Stomach (tissue), 9 donors: ENCODE data around the gene CAMK2A. TPM values are rescaled to one million over a fixed set of nuclear protein-coding genes. Genes with fewer than 3 reads are reported as not detected.

ENCODE experiments used
- DNase-seq, 2 donors: peaks; one replicate each; pipeline versions ENCODE4 v3.0.0 to v3.0.0-alpha.2; 2013 to 2019
- H3K27ac ChIP-seq, 5 donors: fragments of 200-600 bp in 4 of 5; sonication (generic) in 4 of 5; one replicate each; pipeline ENCODE4 v1.5.1; 2013 to 2019; ENCODE audit warnings: mild to moderate bottlenecking in 1 of 5, moderate library complexity in 1 of 5
- H3K27me3 ChIP-seq, 3 donors: fragments of 200-600 bp; sonication (generic); one replicate each; pipeline ENCODE4 v1.5.1; 2017 to 2019; ENCODE audit warnings: mixed run types in 1 of 3
- H3K36me3 ChIP-seq, 4 donors: fragments of 200-600 bp; sonication (generic); 1 replicate in 3 of 4; 2 replicates in 1 of 4; pipeline ENCODE4 v1.5.1; 2016 to 2019
- H3K4me1 ChIP-seq, 4 donors: fragments of 200-600 bp; sonication (generic); one replicate each; pipeline ENCODE4 v1.5.1; 2016 to 2019
- H3K4me3 ChIP-seq, 4 donors: fragments of 200-600 bp; sonication (generic) in 3 of 4; one replicate each; pipeline ENCODE4 v1.5.1; 2016 to 2019; ENCODE audit warnings: mild to moderate bottlenecking in 1 of 4
- H3K9me3 ChIP-seq, 4 donors: fragments of 200-600 bp; sonication (generic); one replicate each; pipeline ENCODE4 v1.5.1; 2016 to 2019
- EP300 ChIP-seq: sonication (generic); formaldehyde crosslinking; IDR thresholded peaks from one replicate; pipeline ENCODE4 v1.6.1; 2017; ENCODE audit warnings: antibody characterized with exemption
- POLR2A ChIP-seq, 4 donors: fragments of 450-650 bp; IDR thresholded peaks; one replicate each; pipeline ENCODE4 v1.6.1; 2016; ENCODE audit warnings: antibody characterized with exemption in 4 of 4, control low read depth in 2 of 4, mild to moderate bottlenecking in 1 of 4, moderate library complexity in 1 of 4
- POLR2AphosphoS5 ChIP-seq, 3 donors: sonication (generic); formaldehyde crosslinking; IDR thresholded peaks; one replicate each; pipeline ENCODE4 v1.6.1; 2016; ENCODE audit warnings: antibody characterized with exemption in 3 of 3
- WGBS, 5 donors: extraction: QIAGEN DNeasy Blood & Tissue Kit in 3 of 5; methylation state at CpG; one replicate each; pipeline versions ENCODE4 v1.1.5 to v1.1.7; 2013 to 2018; 5-methylcytosine and 5-hydroxymethylcytosine counted together
- intact Hi-C: fragments of 100-400 bp; cut with DNase I; formaldehyde crosslinking; loops from one replicate; pipeline ENCODE4 v1.15.1; 2023; ENCODE audit warnings: low total_unique reads
- polyA plus RNA-seq, 3 donors: library from polyadenylated mRNA; stranded (reverse); fragments of 200-250 nt; gene quantifications; one replicate each; pipeline ENCODE4 v1.2.3, GENCODE V29; 2013
- total RNA-seq, 5 donors: library from RNA; depleted of rRNA; stranded (reverse); fragments of >200 nt; gene quantifications; one replicate each; pipeline versions ENCODE4 v1.1.0 to v1.2.3, GENCODE V29; 2014 to 2016
- TF ChIP-seq, protein P1 (sequence below), 7 experiments: fragments of 450-650 bp in 4 of 7; fragments of 200-600 bp in 3 of 7; sonication (generic) in 3 of 7; IDR thresholded peaks; one replicate each; pipeline ENCODE4 v1.5.1; 2016 to 2019; ENCODE audit warnings: antibody characterized with exemption in 7 of 7, control low read depth in 2 of 7, mild to moderate bottlenecking in 1 of 7
- donor health status: healthy with polysubstance abuse.
- donor health status: Bipolar disorder and iron deficiency.
- donor health status: healthy.

CAMK2A gene
- total and polyA plus RNA-seq, 8 donors = 0.06 to 18.3 (median 0.63) TPM; not detected in 2

DNA sequence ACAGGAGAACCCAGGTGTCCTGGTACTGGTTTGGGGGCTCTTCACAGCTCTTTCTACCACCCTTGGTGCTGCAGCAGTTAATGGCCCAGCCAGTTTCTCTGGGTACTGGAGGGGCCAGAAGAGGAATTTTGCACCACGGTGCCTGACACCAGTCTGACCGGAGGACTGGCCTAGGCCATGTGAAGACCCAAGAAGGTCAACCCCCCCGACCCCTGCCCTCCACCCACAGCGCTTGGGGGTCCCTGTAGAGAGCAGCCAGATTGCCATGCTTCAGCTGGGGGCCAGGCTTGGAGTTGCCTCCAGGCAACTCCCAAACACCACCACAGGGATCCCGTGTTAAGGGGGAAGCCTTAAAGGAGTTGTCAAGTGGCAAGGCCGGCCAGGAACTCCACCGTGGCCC, 6.9 kb upstream of the CAMK2A start:
- Histone ChIP-seq H3K36me3 (no peaks in the 10 kb centered on the region), H3K9me3 (no peaks in the 10 kb centered on the region), H3K27me3 (peaks cover 0 to 14% (median 0%) of the 10 kb centered on the region in 3 donors), H3K4me3 (no peak overlapping the region), H3K4me1 (peaks cover 0 to 38% (median 17%) of the 10 kb centered on the region in 4 donors), H3K27ac (no peak overlapping the region)
- TF ChIP-seq POLR2AphosphoS5 (IDR thresholded peaks at IDR 0.05) = no peak
- TF ChIP-seq, protein P1, sequence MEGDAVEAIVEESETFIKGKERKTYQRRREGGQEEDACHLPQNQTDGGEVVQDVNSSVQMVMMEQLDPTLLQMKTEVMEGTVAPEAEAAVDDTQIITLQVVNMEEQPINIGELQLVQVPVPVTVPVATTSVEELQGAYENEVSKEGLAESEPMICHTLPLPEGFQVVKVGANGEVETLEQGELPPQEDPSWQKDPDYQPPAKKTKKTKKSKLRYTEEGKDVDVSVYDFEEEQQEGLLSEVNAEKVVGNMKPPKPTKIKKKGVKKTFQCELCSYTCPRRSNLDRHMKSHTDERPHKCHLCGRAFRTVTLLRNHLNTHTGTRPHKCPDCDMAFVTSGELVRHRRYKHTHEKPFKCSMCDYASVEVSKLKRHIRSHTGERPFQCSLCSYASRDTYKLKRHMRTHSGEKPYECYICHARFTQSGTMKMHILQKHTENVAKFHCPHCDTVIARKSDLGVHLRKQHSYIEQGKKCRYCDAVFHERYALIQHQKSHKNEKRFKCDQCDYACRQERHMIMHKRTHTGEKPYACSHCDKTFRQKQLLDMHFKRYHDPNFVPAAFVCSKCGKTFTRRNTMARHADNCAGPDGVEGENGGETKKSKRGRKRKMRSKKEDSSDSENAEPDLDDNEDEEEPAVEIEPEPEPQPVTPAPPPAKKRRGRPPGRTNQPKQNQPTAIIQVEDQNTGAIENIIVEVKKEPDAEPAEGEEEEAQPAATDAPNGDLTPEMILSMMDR (IDR thresholded peaks at IDR 0.05) = no peak
- TF ChIP-seq EP300 = no peak
- intact Hi-C loops = no loop called here
- WGBS, 5 donors = 86 to 92% (median 91%) methylated on average over 4 to 7 of the region's 7 CpGs
- DNase-seq = no peak

DNA sequence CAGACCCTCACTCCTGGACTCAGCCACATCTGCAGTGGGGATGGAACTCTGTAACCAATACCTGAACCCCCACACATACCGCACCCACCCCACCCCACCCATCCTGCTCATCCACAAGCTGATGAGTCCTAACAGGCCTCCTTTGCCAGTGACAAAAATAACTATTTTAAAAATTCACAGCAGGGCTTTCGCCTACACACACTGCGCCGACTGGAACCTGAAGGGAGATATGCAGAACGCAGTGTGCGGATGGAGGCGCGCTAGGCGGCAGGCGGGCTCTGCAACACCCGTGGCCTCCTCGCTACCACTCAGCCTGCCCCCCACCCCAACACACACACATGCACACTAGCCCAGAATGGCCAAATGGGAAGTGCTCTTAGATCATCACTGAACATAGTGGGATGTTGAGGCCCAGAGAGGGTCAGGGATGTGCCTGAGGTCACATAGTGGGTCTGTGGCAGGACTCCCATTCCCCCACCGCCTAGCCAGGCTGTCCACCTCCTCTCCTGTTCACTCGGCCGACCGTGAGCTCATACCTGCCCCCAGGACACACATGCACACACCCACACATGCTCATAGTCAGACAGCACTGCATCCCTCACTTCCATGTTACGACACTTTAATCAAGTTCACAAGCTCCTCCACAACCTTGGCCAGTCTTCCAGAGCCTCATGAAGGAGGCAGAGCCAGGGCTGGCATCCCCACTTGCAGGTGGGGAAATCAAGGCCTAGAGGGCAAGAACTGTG, 6.3 kb upstream of the CAMK2A start:
- Histone ChIP-seq H3K4me3 (no peak overlapping the region), H3K27me3 (peaks cover 0 to 14% (median 0%) of the 10 kb centered on the region in 3 donors), H3K36me3 (no peaks in the 10 kb centered on the region), H3K9me3 (no peaks in the 10 kb centered on the region), H3K4me1 (peaks cover 0 to 34% (median 15%) of the 10 kb centered on the region in 4 donors), H3K27ac (no peak overlapping the region)
- no peak for DNase-seq
- intact Hi-C loops = no loop called here
- 76 to 94% (median 91%) methylated on average over 17 of the region's 17 CpGs for WGBS, 5 donors
- no peak for TF ChIP-seq EP300
- no peak for TF ChIP-seq POLR2AphosphoS5 (IDR thresholded peaks at IDR 0.05)
- TF ChIP-seq, protein P1 (IDR thresholded peaks at IDR 0.05) = no peak
- no peak for TF ChIP-seq POLR2A (IDR thresholded peaks at IDR 0.05)

DNA sequence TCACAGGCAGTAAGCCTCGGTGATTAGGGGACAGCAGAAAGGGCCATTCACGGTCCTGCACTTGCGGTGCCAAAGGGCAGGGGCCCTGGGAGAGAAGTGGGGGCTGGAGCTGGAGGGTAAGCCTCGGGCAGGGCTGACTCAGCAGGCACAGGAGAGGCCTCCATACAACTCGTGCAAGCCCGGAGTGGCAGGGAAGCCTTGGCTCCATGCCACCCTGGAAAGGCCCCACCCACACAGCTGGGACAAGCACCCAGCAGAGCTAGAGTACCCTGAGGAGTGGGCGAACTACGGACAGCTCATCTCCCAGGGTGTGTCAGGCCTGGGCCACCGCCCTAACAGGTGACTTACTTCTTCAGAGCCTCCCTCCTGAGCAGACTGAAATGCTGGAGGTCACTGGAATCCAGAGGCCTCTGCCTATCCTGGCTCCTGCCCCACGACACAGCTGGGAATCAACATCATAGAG, 5.6 kb upstream of the CAMK2A start:
- WGBS, 5 donors = 29 to 39% (median 35%) methylated on average over 9 to 10 of the region's 10 CpGs
- intact Hi-C loops = no loop called here
- DNase-seq = peak; percentile 43 to 85
- Histone ChIP-seq H3K27ac (no peak overlapping the region), H3K27me3 (peaks cover 0 to 13% (median 0%) of the 10 kb centered on the region in 3 donors), H3K4me1 (peaks cover 0 to 27% (median 14%) of the 10 kb centered on the region in 4 donors), H3K9me3 (no peaks in the 10 kb centered on the region), H3K36me3 (no peaks in the 10 kb centered on the region), H3K4me3 (no peak overlapping the region)
- TF ChIP-seq EP300 = no peak
- TF ChIP-seq POLR2A (IDR thresholded peaks at IDR 0.05) = no peak
- TF ChIP-seq POLR2AphosphoS5 (IDR thresholded peaks at IDR 0.05) = no peak
- TF ChIP-seq, protein P1 (IDR thresholded peaks at IDR 0.05) = no peak

DNA sequence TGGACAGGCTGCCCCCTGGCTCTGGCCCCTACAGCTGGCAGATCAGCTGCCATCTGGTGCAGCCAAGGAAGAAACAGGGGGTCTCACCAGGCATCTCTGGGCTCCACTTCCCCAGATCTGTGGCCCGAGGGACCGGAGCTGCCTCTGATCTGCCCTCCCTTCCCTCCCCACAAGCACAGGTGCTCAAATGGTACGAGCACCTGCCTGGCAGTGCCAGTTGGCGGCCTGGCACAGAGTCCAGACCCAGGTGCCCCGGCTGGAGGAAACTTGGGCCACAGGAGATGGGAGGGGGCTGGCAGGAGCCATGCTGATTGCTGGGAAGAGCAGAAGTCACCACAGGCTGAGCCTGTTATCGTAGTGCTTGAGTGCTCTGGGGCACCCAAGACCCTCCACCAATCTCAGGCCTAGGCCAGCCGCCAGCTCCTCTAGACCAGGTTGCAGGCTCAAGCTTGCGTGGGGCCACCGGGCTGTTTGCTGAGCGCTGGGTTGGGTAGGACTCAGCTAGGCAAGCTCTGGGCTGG, 5.0 kb upstream of the CAMK2A start:
- no peaks in the 10 kb centered on the region for H3K9me3 ChIP-seq
- H3K27me3 ChIP-seq = peaks cover 0 to 18% (median 3%) of the 10 kb centered on the region in 3 donors
- no peak overlapping the region for H3K27ac ChIP-seq
- H3K36me3 ChIP-seq = no peaks in the 10 kb centered on the region
- WGBS, 5 donors = 77 to 95% (median 88%) methylated on average over 6 to 10 of the region's 10 CpGs
- no peak overlapping the region for H3K4me3 ChIP-seq
- DNase-seq = no peak
- intact Hi-C loops = no loop called here
- peaks cover 0 to 24% (median 12%) of the 10 kb centered on the region in 4 donors for H3K4me1 ChIP-seq
- TF ChIP-seq POLR2A (IDR thresholded peaks at IDR 0.05) (no peak), EP300 (no peak), POLR2AphosphoS5 (IDR thresholded peaks at IDR 0.05) (no peak)
- TF ChIP-seq, protein P1 (IDR thresholded peaks at IDR 0.05) = no peak
